ENCODE results near the gene DYRK1A.

DYRK1A gene

DNA sequence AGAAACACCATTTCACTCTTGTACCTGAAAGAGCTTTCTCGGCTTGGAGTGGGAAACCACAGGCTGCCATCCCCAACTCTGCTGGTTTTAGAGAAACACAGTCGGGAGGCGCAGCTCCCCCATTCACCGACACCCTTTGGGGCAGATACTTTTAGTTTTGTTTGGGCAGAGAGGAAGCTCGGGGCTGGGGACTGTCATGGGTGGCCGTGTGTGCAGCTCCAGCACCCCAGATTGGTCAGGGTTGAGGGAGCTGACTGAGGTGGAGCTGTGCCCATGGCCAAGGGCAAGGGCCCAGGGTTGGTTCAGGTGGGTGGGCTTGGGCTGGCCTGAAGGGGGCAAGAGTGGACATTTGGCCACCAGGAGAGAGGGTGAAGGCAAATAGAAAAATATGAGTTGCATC, 163.1 kb downstream of the DYRK1A start:
- TF ChIP-seq, protein P1, sequence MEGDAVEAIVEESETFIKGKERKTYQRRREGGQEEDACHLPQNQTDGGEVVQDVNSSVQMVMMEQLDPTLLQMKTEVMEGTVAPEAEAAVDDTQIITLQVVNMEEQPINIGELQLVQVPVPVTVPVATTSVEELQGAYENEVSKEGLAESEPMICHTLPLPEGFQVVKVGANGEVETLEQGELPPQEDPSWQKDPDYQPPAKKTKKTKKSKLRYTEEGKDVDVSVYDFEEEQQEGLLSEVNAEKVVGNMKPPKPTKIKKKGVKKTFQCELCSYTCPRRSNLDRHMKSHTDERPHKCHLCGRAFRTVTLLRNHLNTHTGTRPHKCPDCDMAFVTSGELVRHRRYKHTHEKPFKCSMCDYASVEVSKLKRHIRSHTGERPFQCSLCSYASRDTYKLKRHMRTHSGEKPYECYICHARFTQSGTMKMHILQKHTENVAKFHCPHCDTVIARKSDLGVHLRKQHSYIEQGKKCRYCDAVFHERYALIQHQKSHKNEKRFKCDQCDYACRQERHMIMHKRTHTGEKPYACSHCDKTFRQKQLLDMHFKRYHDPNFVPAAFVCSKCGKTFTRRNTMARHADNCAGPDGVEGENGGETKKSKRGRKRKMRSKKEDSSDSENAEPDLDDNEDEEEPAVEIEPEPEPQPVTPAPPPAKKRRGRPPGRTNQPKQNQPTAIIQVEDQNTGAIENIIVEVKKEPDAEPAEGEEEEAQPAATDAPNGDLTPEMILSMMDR (IDR thresholded peaks at IDR 0.05; ENCODE audit: unreplicated experiment in 3 of 3) = no peak
- Mint-ChIP-seq H3K4me1 (peaks cover 29% of the 10 kb centered on the region), H3K4me3 (no peak overlapping the region), H3K9me3 (peaks cover 4% of the 10 kb centered on the region), H3K36me3 (ENCODE audit: low read depth) (no peaks in the 10 kb centered on the region), H3K27ac (no peak overlapping the region), H3K27me3 (ENCODE audit: low read depth) (peaks cover 31% of the 10 kb centered on the region)

- TF ChIP-seq, protein P1 (IDR thresholded peaks at IDR 0.05; ENCODE audit: unreplicated experiment in 3 of 3) = no peak
- peaks cover 37% of the 10 kb centered on the region for H3K27me3 Mint-ChIP-seq (ENCODE audit: low read depth)
- H3K36me3 Mint-ChIP-seq (ENCODE audit: low read depth) = no peaks in the 10 kb centered on the region
- H3K4me3 Mint-ChIP-seq = no peak overlapping the region
- peaks cover 12% of the 10 kb centered on the region for H3K9me3 Mint-ChIP-seq
- peaks cover 29% of the 10 kb centered on the region for H3K4me1 Mint-ChIP-seq
- H3K27ac Mint-ChIP-seq = peak overlapping the region in 1 of 3 experiments; percentile 0
Observed at GRCh38 chr21:37530901-37531351, 164.4 kb downstream of the DYRK1A start.

DNA sequence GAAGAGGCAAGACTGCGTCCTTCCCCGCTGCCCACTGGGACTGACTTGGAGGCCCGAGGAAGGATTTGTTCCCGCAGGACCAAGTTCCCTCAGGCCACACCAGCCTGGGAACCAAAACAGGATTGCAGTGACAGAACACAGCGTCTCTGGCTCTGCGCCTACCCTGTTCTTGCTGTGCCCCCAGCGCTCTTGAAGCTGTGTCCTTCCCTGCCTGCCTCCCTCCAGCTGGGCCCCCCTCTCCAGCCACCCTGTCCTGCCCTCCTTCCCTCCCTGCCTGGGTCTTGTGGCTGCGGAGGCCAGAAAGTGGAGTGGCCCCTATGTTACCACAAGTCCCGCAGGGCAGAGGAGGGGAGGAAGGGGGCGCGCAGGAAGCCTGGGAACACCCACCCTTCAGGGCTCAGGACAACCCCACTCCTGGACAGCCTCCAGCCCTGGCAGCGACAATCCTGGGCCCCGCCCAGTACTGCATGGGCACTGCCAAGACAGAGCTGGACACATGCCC, 164.9 kb downstream of the DYRK1A start:
- Mint-ChIP-seq H3K27me3 (ENCODE audit: low read depth) (peaks cover 38% of the 10 kb centered on the region), H3K36me3 (ENCODE audit: low read depth) (no peaks in the 10 kb centered on the region), H3K27ac (no peak overlapping the region), H3K4me3 (no peak overlapping the region), H3K9me3 (peaks cover 14% of the 10 kb centered on the region), H3K4me1 (peaks cover 29% of the 10 kb centered on the region)
- TF ChIP-seq, protein P1 (IDR thresholded peaks at IDR 0.05; ENCODE audit: unreplicated experiment in 3 of 3) = no peak

DNA sequence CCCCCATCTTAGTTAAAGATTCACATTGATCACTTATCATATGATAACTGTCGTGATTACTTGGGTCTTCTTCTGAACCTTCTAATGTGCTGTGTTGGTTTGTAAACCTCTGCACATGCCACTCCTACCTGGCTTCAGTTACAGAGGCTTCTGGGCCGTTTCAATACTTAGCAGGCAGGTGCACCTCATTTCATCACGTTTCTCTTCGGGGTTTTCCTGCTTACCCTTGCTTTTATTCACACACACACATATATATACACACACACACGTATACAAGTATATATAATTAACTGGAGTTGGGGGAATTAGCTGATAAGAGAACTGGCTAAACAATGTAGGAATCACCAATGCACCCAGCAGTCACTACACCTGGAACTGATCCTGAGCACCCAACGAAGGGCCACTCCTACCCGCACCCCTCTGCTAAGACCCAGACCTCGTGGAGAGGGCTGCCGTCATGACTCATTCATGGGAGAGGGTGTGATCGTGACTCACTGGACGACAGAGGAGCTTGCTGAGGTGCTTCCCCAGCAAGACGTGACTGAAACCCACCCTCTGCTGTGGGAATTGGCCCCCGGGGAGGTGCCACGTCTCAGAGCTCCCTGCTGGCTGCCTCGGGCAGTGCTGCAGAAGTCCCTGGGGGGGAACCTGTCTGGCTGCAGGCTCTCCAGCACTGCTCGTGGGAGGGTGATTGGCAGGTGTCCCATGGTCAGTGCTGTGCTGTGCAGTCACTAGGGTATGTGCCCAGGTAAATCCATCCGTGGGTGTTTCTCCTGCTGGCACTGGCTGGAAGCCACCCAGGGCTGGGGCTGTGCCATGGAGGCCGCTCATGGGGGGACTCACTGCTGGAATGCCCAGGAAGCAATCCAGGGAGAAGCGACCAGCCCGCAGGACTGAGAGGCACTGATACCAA, 166.6 kb downstream of the DYRK1A start:
- Mint-ChIP-seq H3K4me1 (peaks cover 34% of the 10 kb centered on the region), H3K4me3 (no peak overlapping the region), H3K9me3 (peaks cover 21% of the 10 kb centered on the region), H3K27ac (no peak overlapping the region), H3K27me3 (ENCODE audit: low read depth) (peaks cover 45% of the 10 kb centered on the region), H3K36me3 (ENCODE audit: low read depth) (no peaks in the 10 kb centered on the region)
- TF ChIP-seq, protein P1 (IDR thresholded peaks at IDR 0.05; ENCODE audit: unreplicated experiment in 3 of 3) = no peak

- Mint-ChIP-seq H3K27ac (no peak overlapping the region), H3K4me1 (peaks cover 33% of the 10 kb centered on the region), H3K4me3 (no peak overlapping the region), H3K9me3 (peaks cover 25% of the 10 kb centered on the region), H3K36me3 (ENCODE audit: low read depth) (no peaks in the 10 kb centered on the region), H3K27me3 (ENCODE audit: low read depth) (peaks cover 42% of the 10 kb centered on the region)
- TF ChIP-seq, protein P1 (IDR thresholded peaks at IDR 0.05; ENCODE audit: unreplicated experiment in 3 of 3) = no peak
Observed at GRCh38 chr21:37534431-37534830, 167.9 kb downstream of the DYRK1A start.

Data from nephron (organoid).